ENCODE results near the gene WNK1.
"Not testable (repeated sequence)": the region's sequence is repeated elsewhere in the genome, so short reads cannot be mapped to it uniquely, and the experiment has no call there.

The WNK1 gene

GRCh38 chr12:779745-780734, 27.7 kb downstream of the WNK1 start:
- DNase-seq (ENCODE audit: low read depth) = no peak

DNA sequence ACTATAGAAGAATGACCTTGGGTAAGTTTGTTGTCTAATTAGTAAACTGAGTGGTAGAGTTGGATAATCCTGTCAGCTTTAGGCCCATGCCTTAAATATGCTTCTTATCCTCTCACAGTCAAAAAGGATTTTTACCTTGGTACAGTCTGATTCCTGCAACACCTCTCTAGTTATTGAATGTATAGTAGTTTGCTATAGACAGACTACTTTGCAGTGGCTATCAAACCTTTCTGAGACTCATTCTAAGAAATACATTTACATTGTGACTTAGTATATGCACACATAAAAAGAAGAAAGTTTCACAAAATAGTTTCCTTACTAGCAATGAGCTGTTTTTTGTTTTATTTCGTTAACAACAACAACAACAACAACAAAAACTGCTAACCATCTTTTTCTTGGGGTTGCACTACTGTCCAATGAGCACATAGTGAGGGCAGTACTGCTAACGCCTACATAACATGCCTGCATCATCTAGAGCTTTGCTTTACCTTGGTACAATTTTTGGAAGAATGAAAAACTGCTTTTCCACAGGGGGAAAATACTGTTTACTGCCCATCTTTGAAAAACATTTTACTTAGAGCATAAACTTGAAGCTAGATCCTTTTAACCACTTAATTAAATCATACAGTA, 28.5 kb downstream of the WNK1 start:
- DNase-seq (ENCODE audit: low read depth) = no peak

DNA sequence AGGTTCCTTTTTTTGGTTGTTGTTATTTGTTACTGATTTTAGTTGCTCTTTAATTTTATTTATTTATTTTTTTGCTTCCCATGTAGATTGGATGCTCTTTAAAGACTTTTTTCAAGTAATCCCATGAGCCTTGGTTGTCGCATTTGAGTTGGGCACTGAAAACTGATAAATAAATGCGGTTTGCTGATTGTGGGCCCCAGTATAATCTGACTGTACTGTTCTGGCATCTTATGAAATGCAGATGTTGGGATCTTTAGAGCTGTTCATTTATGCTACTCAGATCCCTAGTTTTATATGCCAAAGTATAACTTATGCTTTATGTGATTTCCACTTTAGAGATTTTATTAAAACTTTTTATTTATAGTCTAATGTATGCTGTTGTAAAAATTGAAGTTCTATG, 33.3 kb downstream of the WNK1 start:
- no peak for DNase-seq (ENCODE audit: low read depth)

DNA sequence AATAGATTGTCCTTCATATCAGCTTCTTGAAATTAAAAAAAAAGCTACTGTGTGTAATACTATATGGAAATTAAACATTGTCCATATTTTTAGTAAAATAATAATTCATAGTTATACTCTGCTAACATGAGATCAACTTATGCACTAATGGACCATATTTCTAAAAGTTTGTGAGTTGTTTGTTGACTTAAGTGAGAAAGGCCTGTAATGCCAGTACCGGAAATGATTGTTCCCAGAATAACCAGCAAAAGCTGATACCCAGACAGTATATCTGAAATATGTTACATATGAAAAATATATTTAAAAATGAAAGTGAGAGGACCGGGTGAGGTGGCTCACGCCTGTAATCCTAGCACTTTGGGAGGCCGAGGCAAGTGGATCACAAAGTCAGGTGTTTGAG, 35.9 kb downstream of the WNK1 start:
- DNase-seq (ENCODE audit: low read depth) = no peak

DNA sequence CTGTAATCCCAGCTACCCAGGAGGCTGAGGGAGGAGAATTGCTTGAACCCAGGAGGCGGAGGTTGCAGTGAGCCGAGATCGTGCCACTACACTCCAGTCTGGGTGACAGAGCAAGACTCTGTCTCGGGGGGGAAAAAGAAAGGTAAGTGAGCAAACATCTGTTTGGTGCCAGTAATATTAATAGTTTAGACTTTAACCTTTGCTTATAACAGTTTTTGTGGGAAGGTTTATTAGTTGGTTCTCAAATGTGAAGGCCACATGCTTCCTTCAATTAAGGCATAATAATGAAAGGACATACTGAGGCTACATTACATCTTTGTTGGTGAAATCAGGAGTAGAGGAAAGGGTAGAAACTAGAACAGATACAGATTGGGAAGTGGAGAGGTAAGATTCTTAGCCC, 36.4 kb downstream of the WNK1 start:
- DNase-seq (ENCODE audit: low read depth) = not testable (repeated sequence)

DNA sequence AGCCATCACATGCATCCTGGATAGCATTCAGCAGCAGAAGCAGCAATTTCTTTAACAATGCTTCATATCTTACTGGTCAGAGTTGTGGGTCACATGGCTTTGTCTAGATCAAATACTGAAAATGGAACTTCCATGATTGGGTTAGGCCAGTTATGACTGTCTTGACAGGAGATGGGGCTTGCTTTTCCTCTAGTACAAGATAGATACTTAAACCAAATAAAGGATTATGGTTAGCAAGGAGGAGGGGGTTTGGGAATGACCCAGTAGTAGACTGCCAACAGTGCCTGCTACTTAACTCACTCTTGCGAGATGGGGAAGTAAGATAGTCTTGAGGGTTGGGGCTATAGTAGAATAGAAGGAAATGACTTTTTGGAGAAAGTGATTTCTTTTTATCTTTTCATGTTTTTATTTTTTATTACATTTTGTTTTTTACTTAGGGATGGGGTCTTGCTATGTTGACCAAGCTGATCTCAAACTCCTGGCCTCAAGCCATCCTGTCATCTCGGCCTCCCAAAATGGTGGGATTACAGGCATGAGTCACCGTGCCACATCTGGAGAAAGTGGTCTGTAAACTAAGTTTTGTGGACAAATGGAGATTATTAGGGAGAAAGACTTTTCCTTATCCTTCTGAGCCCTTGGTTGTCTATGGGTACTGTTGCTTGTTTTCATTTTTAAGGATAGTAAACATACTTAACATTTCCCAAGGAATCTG, 37.6 kb downstream of the WNK1 start:
- DNase-seq (ENCODE audit: low read depth) = no peak

GRCh38 chr12:790608-791007, 38.2 kb downstream of the WNK1 start:
- DNase-seq (ENCODE audit: low read depth) = no peak

DNA sequence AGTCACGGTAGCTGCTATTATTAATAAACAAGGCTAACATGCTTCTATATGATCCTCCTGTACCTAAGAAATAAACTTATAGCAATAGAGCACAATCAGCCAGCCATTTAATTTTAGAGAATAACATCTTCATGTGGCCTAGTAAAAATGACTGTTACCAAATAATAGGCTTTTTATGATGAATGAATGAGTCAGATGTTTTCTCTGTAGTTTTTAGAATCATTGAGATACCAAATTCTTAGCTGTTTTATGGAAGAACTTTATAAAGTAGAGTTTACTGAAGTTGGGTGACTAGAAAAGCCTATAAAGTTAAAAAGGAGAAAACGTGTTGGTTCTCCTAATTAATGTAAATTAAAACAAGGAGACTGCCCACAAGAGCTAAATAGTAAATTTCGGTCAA, 40.7 kb downstream of the WNK1 start:
- DNase-seq (ENCODE audit: low read depth) = no peak

DNA sequence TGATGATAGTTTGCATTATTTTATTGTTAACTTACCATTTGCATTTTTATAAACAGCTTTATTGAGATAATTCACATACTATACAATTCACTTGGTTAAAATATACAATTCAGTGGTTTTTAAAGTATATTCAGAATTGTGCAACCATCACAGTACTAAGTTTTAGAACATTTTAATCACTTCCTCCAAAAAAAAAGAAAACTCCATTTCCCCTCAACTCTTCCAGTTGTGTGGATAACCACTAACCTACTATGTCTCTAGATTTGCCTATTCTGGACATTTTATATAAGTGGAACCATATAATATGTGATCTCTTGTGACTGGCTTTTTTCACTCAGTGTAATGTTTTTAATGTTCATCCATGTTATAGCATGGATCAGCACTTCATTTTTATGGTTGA, 41.3 kb downstream of the WNK1 start:
- DNase-seq (ENCODE audit: low read depth) = no peak

- no peak for DNase-seq (ENCODE audit: low read depth)
Measured at GRCh38 chr12:795305-795704, 42.9 kb downstream of the WNK1 start.

DNA sequence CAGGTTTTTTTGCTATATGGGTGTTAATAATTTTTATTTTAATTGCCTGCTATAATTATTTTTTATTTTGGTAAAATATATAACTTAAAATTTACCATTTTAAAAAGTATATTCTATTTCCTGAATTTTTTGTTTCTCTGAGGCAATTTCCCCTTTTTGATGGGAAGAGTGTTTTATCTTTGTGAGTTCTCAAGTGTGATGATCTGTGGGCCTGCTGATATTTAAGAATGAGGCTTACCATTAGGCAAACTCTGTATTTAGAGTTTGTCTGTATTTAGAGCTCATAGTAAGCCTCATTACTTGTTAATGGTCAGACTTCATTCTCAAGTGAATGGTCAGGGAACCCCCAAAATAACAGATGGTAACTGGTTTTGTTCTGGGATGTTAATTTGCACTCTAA, 48.0 kb downstream of the WNK1 start:
- no peak for DNase-seq (ENCODE audit: low read depth)

DNA sequence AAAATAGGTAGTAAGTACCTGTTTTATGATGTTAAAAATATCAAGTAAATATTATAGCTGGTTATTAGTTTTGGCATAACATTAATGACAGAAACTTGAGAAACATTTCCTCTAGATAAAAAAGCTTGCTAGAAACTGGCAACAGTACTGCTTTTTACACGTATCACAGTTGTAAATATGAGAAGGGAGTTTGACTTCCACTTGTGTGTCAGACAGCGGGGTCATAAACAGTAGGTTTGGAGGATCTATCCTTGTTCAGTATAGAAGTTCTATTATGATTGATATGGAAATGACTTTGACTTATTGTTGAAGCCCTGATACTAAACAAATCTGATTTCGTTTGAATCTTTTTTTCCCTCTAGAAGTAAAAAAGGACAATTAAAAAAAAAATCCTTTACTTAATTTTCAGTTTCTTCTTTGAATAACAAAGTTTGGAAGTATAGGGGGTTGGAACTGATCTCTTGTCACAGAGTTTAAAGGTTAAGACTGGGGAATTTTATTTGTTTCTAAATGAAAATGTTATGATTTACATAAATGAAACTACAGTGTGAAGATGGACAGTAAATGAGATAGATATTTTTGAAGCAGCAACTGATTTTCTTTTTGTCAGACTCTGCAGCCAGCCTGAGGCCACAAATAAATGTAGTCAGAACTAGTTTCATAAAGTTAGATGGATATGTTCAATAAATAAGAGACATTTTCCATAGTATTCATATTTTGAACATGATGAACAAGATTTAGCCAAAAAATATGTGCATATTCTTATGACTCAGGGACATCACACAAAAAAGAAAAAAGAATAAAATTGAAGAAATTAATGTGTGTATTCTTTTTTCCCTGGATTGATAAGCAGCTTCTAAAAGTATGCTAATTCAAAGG, 50.1 kb downstream of the WNK1 start:
- no peak for DNase-seq (ENCODE audit: low read depth)

GRCh38 chr12:805022-805632, 52.7 kb downstream of the WNK1 start:
- no peak for DNase-seq (ENCODE audit: low read depth)

GRCh38 chr12:806200-806791, 53.9 kb downstream of the WNK1 start:
- DNase-seq (ENCODE audit: low read depth) = no peak

DNA sequence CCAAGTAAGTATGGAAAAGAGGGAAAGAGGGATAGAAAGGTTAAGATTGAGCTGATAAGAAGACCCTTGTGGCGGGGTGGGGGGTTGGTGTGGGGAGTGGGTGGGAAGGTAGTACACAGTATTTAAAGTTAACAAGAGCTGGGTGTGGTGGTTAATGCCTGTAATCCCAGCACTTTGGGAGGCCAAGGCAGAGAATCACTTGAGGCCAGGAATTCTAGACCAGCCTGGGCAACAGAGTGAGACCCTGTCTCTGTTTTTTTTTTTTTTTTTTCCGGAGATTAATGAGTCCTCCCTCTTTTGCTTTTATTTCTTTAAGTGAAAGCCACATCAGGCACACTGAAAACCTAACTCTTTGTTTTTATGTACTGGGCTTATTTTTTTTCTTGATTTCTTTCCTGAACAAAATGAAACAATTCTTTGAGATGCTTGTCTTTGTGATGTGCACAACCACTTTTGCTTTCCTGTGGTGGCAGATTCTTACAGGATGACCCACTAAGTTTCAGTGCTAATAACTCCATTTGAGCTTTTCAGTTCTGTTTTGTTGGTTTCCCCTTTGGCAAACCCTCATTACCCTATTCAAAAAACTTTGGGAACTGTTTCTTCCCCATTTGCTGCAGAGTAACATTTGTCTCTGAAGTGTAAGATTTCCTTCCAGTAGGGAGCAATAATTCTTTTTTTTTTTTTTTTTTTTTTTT, 54.8 kb downstream of the WNK1 start:
- DNase-seq (ENCODE audit: low read depth) = no peak

- no peak for DNase-seq (ENCODE audit: low read depth)
Measured at GRCh38 chr12:810116-810515, 57.7 kb downstream of the WNK1 start.

DNA sequence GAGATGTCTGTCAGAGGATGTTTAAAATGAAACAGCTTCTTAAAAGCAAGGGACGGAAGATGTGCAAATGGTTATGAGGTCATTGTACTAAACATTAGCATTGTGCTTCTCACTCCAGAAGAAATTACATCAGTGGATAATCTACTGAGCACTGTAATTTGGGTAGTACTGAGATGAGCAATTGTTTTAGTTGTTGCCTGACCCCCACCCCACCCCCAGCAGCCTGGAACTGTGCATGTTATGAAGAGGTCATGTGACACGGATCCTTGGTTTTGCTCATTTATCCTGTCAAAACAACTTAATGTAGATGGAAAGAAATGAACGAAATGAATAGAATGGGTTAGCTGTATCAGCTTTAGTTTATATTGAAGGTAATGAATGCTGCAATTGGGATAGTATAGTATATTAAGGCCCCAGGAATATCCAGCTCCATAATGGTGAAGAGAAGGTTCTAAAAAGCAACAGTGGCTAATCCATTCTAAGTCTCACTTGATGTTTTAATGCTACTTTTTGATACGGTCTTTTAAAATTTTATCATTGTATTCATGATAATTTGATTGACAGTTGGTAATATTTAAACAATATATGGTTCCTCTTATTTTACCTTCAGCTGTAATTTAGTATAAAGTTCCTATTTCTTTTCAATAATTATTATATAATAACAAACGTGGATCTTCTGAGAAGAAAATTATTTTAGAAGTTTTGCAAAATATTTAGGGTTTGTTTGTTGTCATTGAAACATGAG, 58.5 kb downstream of the WNK1 start:
- DNase-seq (ENCODE audit: low read depth) = no peak

DNA sequence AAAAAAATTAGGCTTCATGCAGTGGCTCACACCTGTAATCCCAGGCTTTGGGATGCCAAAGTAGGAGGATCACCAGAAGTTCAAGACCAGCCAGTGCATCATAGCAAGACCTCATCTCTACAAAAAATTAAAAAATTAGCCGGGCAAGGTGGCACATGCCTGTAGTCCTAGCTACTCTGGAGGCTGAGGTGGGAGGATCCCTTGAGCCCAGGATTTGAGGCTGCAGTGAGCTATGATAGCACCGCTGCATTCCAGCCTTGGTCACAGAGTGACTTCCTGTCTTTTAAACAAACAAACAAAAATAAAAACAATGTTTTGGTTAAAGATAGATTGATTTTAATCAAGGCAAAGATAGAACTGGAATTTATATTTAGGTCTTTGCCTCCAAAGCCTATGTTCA, 60.6 kb downstream of the WNK1 start:
- DNase-seq (ENCODE audit: low read depth) = no peak

DNA sequence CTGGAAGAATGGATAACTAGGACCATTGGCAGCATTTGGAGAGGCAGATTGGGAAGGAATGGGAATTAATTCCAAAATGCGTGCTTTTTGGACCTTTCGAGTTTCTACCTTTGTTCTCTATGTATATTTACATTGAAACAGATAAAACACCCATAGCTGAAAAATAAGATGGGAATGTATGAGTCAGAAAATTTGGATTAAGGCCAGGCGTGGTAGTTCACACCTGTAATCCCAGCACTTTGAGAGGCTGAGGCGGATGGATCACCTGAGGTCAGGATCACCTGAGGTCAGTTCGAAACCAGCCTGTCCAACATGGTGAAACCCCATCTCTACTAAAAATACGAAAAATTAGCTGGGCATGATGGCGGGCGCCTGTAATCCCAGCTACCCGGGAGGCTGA, 65.1 kb downstream of the WNK1 start:
- DNase-seq (ENCODE audit: low read depth) = not testable (repeated sequence)
